Measurements from ENCODE around the gene ABCC1. TPM values are rescaled to one million over a fixed set of nuclear protein-coding genes. Genes with fewer than 3 reads are reported as not detected.

ABCC1 gene
- total RNA-seq, 4 donors from 2014 or later, result 12.1 to 39.2 (median 18.6) TPM

GRCh38 chr16:16029431-16030011, 80.1 kb downstream of the ABCC1 start:
- no peaks in the 10 kb centered on the region for H3K36me3 ChIP-seq
- no peaks in the 10 kb centered on the region for H3K4me1 ChIP-seq
- no peak for TF ChIP-seq POLR2A (IDR thresholded peaks at IDR 0.05)
- TF ChIP-seq, protein P1, sequence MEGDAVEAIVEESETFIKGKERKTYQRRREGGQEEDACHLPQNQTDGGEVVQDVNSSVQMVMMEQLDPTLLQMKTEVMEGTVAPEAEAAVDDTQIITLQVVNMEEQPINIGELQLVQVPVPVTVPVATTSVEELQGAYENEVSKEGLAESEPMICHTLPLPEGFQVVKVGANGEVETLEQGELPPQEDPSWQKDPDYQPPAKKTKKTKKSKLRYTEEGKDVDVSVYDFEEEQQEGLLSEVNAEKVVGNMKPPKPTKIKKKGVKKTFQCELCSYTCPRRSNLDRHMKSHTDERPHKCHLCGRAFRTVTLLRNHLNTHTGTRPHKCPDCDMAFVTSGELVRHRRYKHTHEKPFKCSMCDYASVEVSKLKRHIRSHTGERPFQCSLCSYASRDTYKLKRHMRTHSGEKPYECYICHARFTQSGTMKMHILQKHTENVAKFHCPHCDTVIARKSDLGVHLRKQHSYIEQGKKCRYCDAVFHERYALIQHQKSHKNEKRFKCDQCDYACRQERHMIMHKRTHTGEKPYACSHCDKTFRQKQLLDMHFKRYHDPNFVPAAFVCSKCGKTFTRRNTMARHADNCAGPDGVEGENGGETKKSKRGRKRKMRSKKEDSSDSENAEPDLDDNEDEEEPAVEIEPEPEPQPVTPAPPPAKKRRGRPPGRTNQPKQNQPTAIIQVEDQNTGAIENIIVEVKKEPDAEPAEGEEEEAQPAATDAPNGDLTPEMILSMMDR (IDR thresholded peaks at IDR 0.05), result no peak
- H3K27me3 ChIP-seq, result no peaks in the 10 kb centered on the region
- H3K9me3 ChIP-seq, result no peaks in the 10 kb centered on the region
- peak overlapping the region; percentile 11 to 47 for H3K27ac ChIP-seq
- intact Hi-C loops (cut with DNase I; ENCODE audit: low total_unique reads), result no loop called here
- DNase-seq, result no peak
- no peak overlapping the region for H3K4me3 ChIP-seq

DNA sequence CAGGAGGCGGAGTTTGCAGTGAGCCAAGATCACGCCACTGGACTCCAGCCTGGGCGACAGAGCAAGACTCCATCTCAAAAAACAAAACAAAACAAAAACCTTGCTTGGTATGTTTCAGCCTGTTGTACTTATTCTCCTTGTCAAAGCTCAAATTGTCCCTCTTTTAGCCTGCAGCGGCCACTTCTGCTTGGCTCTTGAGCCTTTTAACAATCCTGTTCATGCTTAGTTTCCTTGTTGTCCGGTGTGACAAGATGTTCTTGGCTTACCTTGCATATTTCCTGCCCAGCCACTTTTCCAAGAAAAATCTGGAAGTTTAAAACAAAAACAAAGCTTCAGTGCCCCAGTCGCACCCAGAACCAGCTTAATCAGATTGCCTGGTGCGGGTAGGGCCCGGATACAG, 81.0 kb downstream of the ABCC1 start:
- H3K4me1 ChIP-seq, result no peaks in the 10 kb centered on the region
- no peak for DNase-seq
- no peak for TF ChIP-seq POLR2A (IDR thresholded peaks at IDR 0.05)
- TF ChIP-seq, protein P1 (IDR thresholded peaks at IDR 0.05), result no peak
- no peak overlapping the region for H3K4me3 ChIP-seq
- H3K27me3 ChIP-seq, result no peaks in the 10 kb centered on the region
- intact Hi-C loops (cut with DNase I; ENCODE audit: low total_unique reads), result no loop called here
- no peaks in the 10 kb centered on the region for H3K9me3 ChIP-seq
- peak overlapping the region in 1 of 2 donors; percentile 18 for H3K27ac ChIP-seq
- no peaks in the 10 kb centered on the region for H3K36me3 ChIP-seq

DNA sequence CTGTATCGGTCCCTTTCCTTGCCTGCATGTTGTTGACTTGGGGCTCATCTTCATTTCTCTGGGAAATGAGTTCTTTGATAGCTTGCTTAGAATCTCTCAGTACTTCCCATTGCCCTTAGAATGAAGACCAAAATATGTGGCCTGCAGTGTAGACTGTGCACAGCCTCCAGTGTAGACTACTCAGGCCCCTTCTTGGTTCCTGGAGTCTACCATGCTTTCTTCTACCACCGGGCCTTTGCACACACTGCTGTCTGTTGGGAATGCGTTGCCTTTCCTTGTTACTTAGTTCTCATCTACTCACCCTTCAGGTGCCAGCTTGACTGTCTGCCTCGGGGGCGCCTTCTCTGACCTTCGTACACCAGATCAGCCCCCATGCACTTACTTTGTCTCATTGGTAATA, 82.0 kb downstream of the ABCC1 start:
- intact Hi-C loops (cut with DNase I; ENCODE audit: low total_unique reads), result no loop called here
- DNase-seq, result no peak
- TF ChIP-seq, protein P1 (IDR thresholded peaks at IDR 0.05), result no peak
- no peak overlapping the region for H3K27ac ChIP-seq
- H3K4me3 ChIP-seq, result no peak overlapping the region
- H3K4me1 ChIP-seq, result no peaks in the 10 kb centered on the region
- no peaks in the 10 kb centered on the region for H3K9me3 ChIP-seq
- no peaks in the 10 kb centered on the region for H3K27me3 ChIP-seq
- no peaks in the 10 kb centered on the region for H3K36me3 ChIP-seq

DNA sequence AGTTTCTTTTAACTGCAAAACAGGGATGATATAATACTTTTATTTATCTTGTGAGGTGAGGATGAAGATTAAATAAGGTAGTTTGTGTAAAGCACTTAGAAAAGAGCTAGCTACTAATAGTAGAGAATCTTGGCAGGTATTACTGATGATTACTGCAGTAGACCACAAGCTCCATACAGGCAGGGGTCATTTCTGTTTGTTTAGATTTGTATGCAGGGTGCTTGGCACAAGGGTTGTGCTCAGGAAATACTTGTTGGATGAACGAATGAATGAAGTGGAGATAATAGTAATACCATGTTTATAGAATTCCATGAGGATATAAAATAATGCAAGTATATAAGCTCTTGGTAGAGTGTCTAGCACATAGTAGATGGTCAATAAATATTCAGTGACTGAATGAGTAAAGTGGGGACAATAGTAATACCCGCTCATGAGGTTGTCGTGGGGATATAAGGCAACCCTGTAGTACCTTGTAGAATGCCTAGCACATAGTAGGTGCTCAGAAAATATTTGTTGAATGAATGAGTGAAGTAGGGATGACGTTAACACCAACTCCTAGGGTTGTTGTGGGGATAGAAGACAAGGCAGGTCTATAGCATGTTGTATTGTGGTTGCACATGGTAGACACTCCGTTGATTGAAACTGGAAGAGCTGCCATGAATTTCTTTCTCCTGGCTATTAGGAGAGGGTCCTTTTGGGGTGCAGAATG, 83.0 kb downstream of the ABCC1 start:
- TF ChIP-seq POLR2A (IDR thresholded peaks at IDR 0.05), result no peak
- TF ChIP-seq, protein P1 (IDR thresholded peaks at IDR 0.05), result no peak
- H3K36me3 ChIP-seq, result no peaks in the 10 kb centered on the region
- no peaks in the 10 kb centered on the region for H3K9me3 ChIP-seq
- DNase-seq, result no peak
- H3K4me3 ChIP-seq, result no peak overlapping the region
- no peak overlapping the region for H3K27ac ChIP-seq
- no peaks in the 10 kb centered on the region for H3K27me3 ChIP-seq
- intact Hi-C loops (cut with DNase I; ENCODE audit: low total_unique reads), result no loop called here
- H3K4me1 ChIP-seq, result no peaks in the 10 kb centered on the region

GRCh38 chr16:16033208-16033717, 83.8 kb downstream of the ABCC1 start:
- no peak overlapping the region for H3K27ac ChIP-seq
- TF ChIP-seq POLR2A (IDR thresholded peaks at IDR 0.05), result no peak
- TF ChIP-seq, protein P1 (IDR thresholded peaks at IDR 0.05), result no peak
- intact Hi-C loops (cut with DNase I; ENCODE audit: low total_unique reads), result no loop called here
- DNase-seq, result no peak
- H3K4me1 ChIP-seq, result no peaks in the 10 kb centered on the region
- no peaks in the 10 kb centered on the region for H3K36me3 ChIP-seq
- H3K9me3 ChIP-seq, result no peaks in the 10 kb centered on the region
- no peak overlapping the region for H3K4me3 ChIP-seq
- H3K27me3 ChIP-seq, result no peaks in the 10 kb centered on the region
